ENCODE results near the gene KRTAP5-10. TPM values are rescaled to one million over a fixed set of nuclear protein-coding genes. Genes with fewer than 3 reads are reported as not detected.

Gene KRTAP5-10
- total RNA-seq, 2 donors from 2014 or later = not detected

DNA sequence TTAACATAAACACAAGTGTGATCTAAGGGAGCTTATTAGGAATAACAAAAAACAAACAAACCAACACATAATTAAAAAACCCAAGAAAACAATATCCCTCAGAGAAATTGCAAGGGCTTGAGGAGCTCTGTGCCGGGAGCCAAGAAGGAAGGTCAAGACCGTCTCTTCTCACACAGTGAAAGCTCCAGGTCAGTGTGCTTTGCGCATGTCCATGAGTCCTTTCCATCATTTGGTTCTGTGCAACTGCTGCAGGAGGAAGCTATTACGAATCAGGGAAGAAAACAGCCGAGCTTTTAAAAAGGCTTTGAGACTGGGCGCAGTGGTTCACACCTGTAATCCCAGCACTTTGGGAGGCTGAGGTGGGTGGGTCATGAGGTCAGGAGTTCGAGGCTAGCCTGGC, 23.0 kb upstream of the KRTAP5-10 start:
- H3K27ac ChIP-seq = no peak overlapping the region
- intact Hi-C loops (cut with DNase I) = no loop called here
- WGBS = 88% methylated on average over 7 of the region's 7 CpGs
- H3K36me3 ChIP-seq = no peaks in the 10 kb centered on the region
- H3K4me1 ChIP-seq (replicated peaks) = no peaks in the 10 kb centered on the region
- H3K9me3 ChIP-seq = no peaks in the 10 kb centered on the region
- H3K27me3 ChIP-seq (replicated peaks; ENCODE audit: insufficient read depth) = no peaks in the 10 kb centered on the region
- TF ChIP-seq POLR2A (IDR thresholded peaks at IDR 0.05) = no peak
- TF ChIP-seq POLR2AphosphoS5 (IDR thresholded peaks at IDR 0.05) = no peak
- TF ChIP-seq, protein P1, sequence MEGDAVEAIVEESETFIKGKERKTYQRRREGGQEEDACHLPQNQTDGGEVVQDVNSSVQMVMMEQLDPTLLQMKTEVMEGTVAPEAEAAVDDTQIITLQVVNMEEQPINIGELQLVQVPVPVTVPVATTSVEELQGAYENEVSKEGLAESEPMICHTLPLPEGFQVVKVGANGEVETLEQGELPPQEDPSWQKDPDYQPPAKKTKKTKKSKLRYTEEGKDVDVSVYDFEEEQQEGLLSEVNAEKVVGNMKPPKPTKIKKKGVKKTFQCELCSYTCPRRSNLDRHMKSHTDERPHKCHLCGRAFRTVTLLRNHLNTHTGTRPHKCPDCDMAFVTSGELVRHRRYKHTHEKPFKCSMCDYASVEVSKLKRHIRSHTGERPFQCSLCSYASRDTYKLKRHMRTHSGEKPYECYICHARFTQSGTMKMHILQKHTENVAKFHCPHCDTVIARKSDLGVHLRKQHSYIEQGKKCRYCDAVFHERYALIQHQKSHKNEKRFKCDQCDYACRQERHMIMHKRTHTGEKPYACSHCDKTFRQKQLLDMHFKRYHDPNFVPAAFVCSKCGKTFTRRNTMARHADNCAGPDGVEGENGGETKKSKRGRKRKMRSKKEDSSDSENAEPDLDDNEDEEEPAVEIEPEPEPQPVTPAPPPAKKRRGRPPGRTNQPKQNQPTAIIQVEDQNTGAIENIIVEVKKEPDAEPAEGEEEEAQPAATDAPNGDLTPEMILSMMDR (IDR thresholded peaks at IDR 0.05) = no peak
- no peak for DNase-seq (ENCODE audit: low spot score)
- H3K4me3 ChIP-seq = no peak overlapping the region

DNA sequence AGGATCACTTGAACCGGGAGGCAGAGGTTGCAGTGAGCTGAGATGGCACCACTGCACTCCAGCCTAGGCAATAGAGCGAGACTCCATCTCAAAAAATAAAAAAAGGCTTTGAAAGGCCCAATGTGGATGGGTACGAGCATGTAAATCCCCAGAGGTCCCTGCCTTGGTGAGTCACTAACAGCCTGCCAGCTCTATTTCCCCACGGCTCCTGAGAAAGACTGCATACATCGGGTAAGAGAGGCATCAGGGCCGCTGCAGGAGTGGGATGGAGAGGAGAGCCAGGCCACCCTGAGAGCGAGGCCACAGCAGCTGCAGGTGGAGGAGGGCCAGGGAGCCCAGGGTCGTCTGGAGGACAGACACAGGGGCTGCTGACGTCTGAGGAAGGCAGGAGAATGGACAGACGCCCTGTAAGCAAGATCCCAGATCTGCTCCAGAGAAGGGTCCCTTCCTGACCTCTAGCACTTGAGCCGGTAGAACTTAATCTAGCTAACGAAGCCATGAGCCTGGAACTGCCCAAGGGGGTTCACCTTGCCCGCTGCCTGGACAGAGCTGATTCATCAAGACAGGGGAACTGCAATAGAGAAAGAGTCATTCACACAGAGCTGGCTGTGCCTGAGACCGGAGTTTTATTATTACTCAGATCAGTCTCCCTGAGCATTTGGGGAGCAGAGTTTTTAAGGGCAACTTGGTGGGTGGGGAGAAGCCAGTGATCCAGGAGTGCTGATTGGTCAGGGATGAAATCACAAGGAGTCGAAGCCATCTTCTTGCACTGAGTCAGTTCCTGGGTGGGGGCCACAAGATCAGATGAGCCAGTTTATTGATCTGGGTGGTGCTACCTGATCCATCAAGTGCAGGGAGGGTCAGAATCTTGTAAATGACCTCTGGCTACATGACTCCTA, 22.2 kb upstream of the KRTAP5-10 start:
- H3K27me3 ChIP-seq (replicated peaks; ENCODE audit: insufficient read depth) = no peaks in the 10 kb centered on the region
- DNase-seq (ENCODE audit: low spot score) = no peak
- H3K27ac ChIP-seq = no peak overlapping the region
- no peaks in the 10 kb centered on the region for H3K9me3 ChIP-seq
- intact Hi-C loops (cut with DNase I) = no loop called here
- no peak overlapping the region for H3K4me3 ChIP-seq
- no peaks in the 10 kb centered on the region for H3K4me1 ChIP-seq (replicated peaks)
- no peak for TF ChIP-seq POLR2A (IDR thresholded peaks at IDR 0.05)
- TF ChIP-seq POLR2AphosphoS5 (IDR thresholded peaks at IDR 0.05) = no peak
- TF ChIP-seq, protein P1 (IDR thresholded peaks at IDR 0.05) = no peak
- no peaks in the 10 kb centered on the region for H3K36me3 ChIP-seq
- WGBS = 83% methylated on average over 15 of the region's 15 CpGs

DNA sequence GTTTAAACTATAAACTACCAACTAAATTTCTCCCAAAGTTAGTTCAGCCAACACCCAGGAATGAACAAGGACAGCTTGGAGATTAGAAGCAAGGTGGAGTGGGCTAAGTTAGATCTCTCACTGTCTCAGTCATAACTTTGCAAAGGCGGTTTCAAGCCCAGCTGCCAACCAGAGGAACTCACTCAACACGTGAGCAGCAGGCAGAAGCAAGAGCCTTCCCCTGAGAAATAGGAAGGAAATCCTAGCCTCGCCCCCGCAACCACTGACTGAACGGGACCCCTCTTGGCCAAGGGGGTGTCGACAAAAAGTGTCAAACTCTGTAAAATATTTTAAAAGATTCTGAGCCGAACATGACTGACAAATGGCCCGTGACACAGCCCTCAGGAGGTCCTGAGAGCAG, 21.5 kb upstream of the KRTAP5-10 start:
- intact Hi-C loops (cut with DNase I) = no loop called here
- Histone ChIP-seq H3K4me3 (no peak overlapping the region), H3K27me3 (replicated peaks; ENCODE audit: insufficient read depth) (no peaks in the 10 kb centered on the region), H3K27ac (no peak overlapping the region), H3K4me1 (replicated peaks) (no peaks in the 10 kb centered on the region), H3K9me3 (no peaks in the 10 kb centered on the region), H3K36me3 (no peaks in the 10 kb centered on the region)
- 58% methylated on average over 8 of the region's 8 CpGs for WGBS
- no peak for DNase-seq (ENCODE audit: low spot score)
- TF ChIP-seq POLR2AphosphoS5 (IDR thresholded peaks at IDR 0.05) (no peak), POLR2A (IDR thresholded peaks at IDR 0.05) (no peak)
- TF ChIP-seq, protein P1 (IDR thresholded peaks at IDR 0.05) = no peak

DNA sequence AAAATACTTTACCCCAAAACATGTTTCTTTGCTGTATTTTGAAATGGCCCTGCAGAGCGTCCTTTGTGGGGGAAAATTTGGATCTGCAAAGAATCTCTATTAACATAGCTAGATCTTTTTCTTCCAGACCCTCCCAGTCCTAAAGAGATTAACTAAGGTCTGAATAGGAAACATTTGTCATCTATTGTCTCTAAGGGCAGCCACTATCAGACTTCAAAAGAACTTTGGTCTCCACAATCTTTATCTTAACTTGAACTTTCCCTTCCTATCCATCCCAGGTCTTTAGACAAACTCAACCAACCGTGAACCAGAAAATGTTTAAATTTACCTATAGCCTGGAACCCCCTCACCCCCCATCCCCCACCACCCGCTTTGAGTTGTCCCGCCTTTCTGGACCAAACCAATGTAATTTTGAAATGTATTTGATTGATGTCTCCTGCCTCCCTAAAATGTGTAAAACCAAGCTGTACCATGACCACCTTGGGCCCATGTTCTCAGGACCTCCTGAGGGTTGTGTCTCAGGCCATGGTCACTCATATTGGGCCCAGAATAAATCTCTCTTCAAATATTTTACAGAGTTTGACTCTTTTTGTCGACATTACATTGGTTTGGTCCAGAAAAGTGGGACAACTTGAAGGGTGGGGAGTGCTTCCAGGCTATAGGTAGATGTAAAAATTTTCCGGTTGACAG, 20.7 kb upstream of the KRTAP5-10 start:
- 82% methylated on average over 6 of the region's 6 CpGs for WGBS
- H3K4me1 ChIP-seq (replicated peaks) = no peaks in the 10 kb centered on the region
- intact Hi-C loops (cut with DNase I) = no loop called here

More for the DNA sequence above, 20.7 kb upstream of the KRTAP5-10 start:
- no peak overlapping the region for H3K4me3 ChIP-seq
- no peak for DNase-seq (ENCODE audit: low spot score)
- H3K36me3 ChIP-seq = no peaks in the 10 kb centered on the region
- H3K27ac ChIP-seq = no peak overlapping the region
- H3K27me3 ChIP-seq (replicated peaks; ENCODE audit: insufficient read depth) = no peaks in the 10 kb centered on the region
- no peaks in the 10 kb centered on the region for H3K9me3 ChIP-seq
- TF ChIP-seq, protein P1 (IDR thresholded peaks at IDR 0.05) = no peak
- TF ChIP-seq POLR2AphosphoS5 (IDR thresholded peaks at IDR 0.05) (no peak), POLR2A (IDR thresholded peaks at IDR 0.05) (no peak)

All from prostate gland (tissue), 2 donors.